Skin epidermis (tissue), 12 donors: ENCODE measurements around the gene KATNBL1.
"Not testable (repeated sequence)": the region's sequence is repeated elsewhere in the genome, so short reads cannot be mapped to it uniquely, and the experiment has no call there.

ENCODE experiments used
- H3K27ac ChIP-seq, 21 experiments: fragments of 200-600 bp; sonication (generic) in 11 of 21; one replicate each; pipeline ENCODE4 v1.5.0; 2020; ENCODE audit warnings: mild to moderate bottlenecking in 3 of 21, inconsistent platforms in 2 of 21, moderate library complexity in 2 of 21
- H3K4me3 ChIP-seq, 7 experiments: fragments of 200-600 bp; sonication (generic) in 2 of 7; one replicate each; pipeline ENCODE4 v1.5.0; 2020; ENCODE audit warnings: inconsistent platforms in 2 of 7, mild to moderate bottlenecking in 2 of 7, moderate library complexity in 1 of 7

Gene KATNBL1

GRCh38 chr15:34206011-34206410 lies 3.9 kb downstream of the KATNBL1 start:
- Histone ChIP-seq H3K4me3 (no peak overlapping the region), H3K27ac (no peak overlapping the region)

GRCh38 chr15:34203936-34204335 lies 6.0 kb downstream of the KATNBL1 start:
- Histone ChIP-seq H3K27ac (no peak overlapping the region), H3K4me3 (no peak overlapping the region)

- no peak overlapping the region for H3K27ac ChIP-seq
- H3K4me3 ChIP-seq = no peak overlapping the region
Observed at GRCh38 chr15:34203305-34203704, 6.6 kb downstream of the KATNBL1 start.

GRCh38 chr15:34193272-34193671 lies 16.6 kb downstream of the KATNBL1 start:
- H3K4me3 ChIP-seq = not testable (repeated sequence)

GRCh38 chr15:34188711-34189110 lies 21.2 kb downstream of the KATNBL1 start:
- H3K27ac ChIP-seq = no peak overlapping the region
- no peak overlapping the region for H3K4me3 ChIP-seq

More at GRCh38 chr15:34193272-34193671, 16.6 kb downstream of the KATNBL1 start:
- not testable (repeated sequence) for H3K27ac ChIP-seq

- no peak overlapping the region for H3K27ac ChIP-seq
- no peak overlapping the region for H3K4me3 ChIP-seq
Observed at GRCh38 chr15:34185666-34186065, 24.2 kb downstream of the KATNBL1 start.

- H3K27ac ChIP-seq = no peak overlapping the region
- H3K4me3 ChIP-seq = no peak overlapping the region
Observed at GRCh38 chr15:34182942-34183341, 27.0 kb downstream of the KATNBL1 start.

- H3K27ac ChIP-seq = no peak overlapping the region
Observed at GRCh38 chr15:34179234-34179633, 30.7 kb downstream of the KATNBL1 start.

GRCh38 chr15:34165987-34166573 lies 43.8 kb downstream of the KATNBL1 start:
- H3K27ac ChIP-seq, H3K4me3 ChIP-seq: not testable (repeated sequence)

More at GRCh38 chr15:34179234-34179633, 30.7 kb downstream of the KATNBL1 start:
- H3K4me3 ChIP-seq = no peak overlapping the region

GRCh38 chr15:34161329-34161963 lies 48.5 kb downstream of the KATNBL1 start:
- no peak overlapping the region for H3K27ac ChIP-seq
- H3K4me3 ChIP-seq = no peak overlapping the region

GRCh38 chr15:34160735-34161134 lies 49.2 kb downstream of the KATNBL1 start:
- Histone ChIP-seq H3K27ac (no peak overlapping the region), H3K4me3 (no peak overlapping the region)

GRCh38 chr15:34158355-34158754 lies 51.5 kb downstream of the KATNBL1 start:
- H3K27ac ChIP-seq = no peak overlapping the region
- H3K4me3 ChIP-seq = no peak overlapping the region

GRCh38 chr15:34155859-34156258 lies 54.0 kb downstream of the KATNBL1 start:
- Histone ChIP-seq H3K4me3 (no peak overlapping the region), H3K27ac (no peak overlapping the region)

- Histone ChIP-seq H3K27ac (no peak overlapping the region), H3K4me3 (no peak overlapping the region)
Observed at GRCh38 chr15:34154725-34155204, 55.1 kb downstream of the KATNBL1 start.

GRCh38 chr15:34147371-34148140 lies 62.3 kb downstream of the KATNBL1 start:
- H3K4me3 ChIP-seq = no peak overlapping the region
- H3K27ac ChIP-seq = no peak overlapping the region

GRCh38 chr15:34133511-34133910 lies 76.4 kb downstream of the KATNBL1 start:
- no peak overlapping the region for H3K4me3 ChIP-seq
- H3K27ac ChIP-seq = no peak overlapping the region

GRCh38 chr15:34132881-34133280 lies 77.0 kb downstream of the KATNBL1 start:
- H3K4me3 ChIP-seq = no peak overlapping the region
- H3K27ac ChIP-seq = no peak overlapping the region

GRCh38 chr15:34128898-34129297 lies 81.0 kb downstream of the KATNBL1 start:
- Histone ChIP-seq H3K4me3 (no peak overlapping the region), H3K27ac (no peak overlapping the region)

- Histone ChIP-seq H3K4me3 (no peak overlapping the region), H3K27ac (no peak overlapping the region)
Observed at GRCh38 chr15:34126522-34126921, 83.4 kb downstream of the KATNBL1 start.

- Histone ChIP-seq H3K27ac (no peak overlapping the region), H3K4me3 (no peak overlapping the region)
Observed at GRCh38 chr15:34125945-34126344, 84.0 kb downstream of the KATNBL1 start.

GRCh38 chr15:34124651-34125050 lies 85.2 kb downstream of the KATNBL1 start:
- no peak overlapping the region for H3K4me3 ChIP-seq
- H3K27ac ChIP-seq = no peak overlapping the region
